Testis (tissue), 3 donors: Measurements from ENCODE around the gene KLF1. TPM values are rescaled to one million over a fixed set of nuclear protein-coding genes. Genes with fewer than 3 reads are reported as not detected.

Experiments used
- DNase-seq: peaks from one replicate; pipeline ENCODE4 v3.0.0-alpha.2; 2019
- H3K27ac ChIP-seq, 2 donors: fragments of 200-600 bp; sonication (generic); one replicate each; pipeline ENCODE4 v1.5.1; 2019
- H3K27me3 ChIP-seq: fragments of 200-600 bp; sonication (generic); one replicate; pipeline ENCODE4 v1.5.1; 2019
- H3K36me3 ChIP-seq: fragments of 200-600 bp; sonication (generic); one replicate; pipeline ENCODE4 v1.5.1; 2017; ENCODE audit warnings: low read depth; ENCODE audit errors: missing control alignments
- H3K4me1 ChIP-seq: fragments of 200-600 bp; sonication (generic); one replicate; pipeline ENCODE4 v1.5.1; 2019
- H3K4me3 ChIP-seq, 2 donors: fragments of 200-600 bp; sonication (generic); one replicate each; pipeline ENCODE4 v1.5.1; 2017 to 2019
- H3K9me3 ChIP-seq: fragments of 200-600 bp; sonication (generic); one replicate; pipeline ENCODE4 v1.5.1; 2017
- CTCF ChIP-seq, 3 experiments: fragments of 450-650 bp in 2 of 3; fragments of 200-600 bp in 1 of 3; sonication (generic) in 1 of 3; IDR thresholded peaks; one replicate each; pipeline ENCODE4 v1.5.1; 2016 to 2019; ENCODE audit warnings: antibody characterized with exemption in 3 of 3, mild to moderate bottlenecking in 2 of 3, moderate library complexity in 1 of 3
- POLR2A ChIP-seq: fragments of 450-650 bp; IDR thresholded peaks from one replicate; pipeline ENCODE4 v1.6.1; 2017; ENCODE audit warnings: antibody characterized with exemption, mild to moderate bottlenecking, moderate library complexity
- WGBS, 2 donors: methylation state at CpG; one replicate each; pipeline ENCODE4 v1.1.5; 2018; 5-methylcytosine and 5-hydroxymethylcytosine counted together
- intact Hi-C: fragments of 100-400 bp; cut with DNase I; formaldehyde crosslinking; loops from one replicate; pipeline ENCODE4 v1.15.1; 2023; ENCODE audit warnings: low total_unique reads
- microRNA-seq, 2 donors: library from miRNA; unstranded; fragments of <30 nt; microRNA quantifications; one replicate each; pipeline ENCODE4, GENCODE V29; 2016; ENCODE audit warnings: borderline number of aligned reads in 2 of 2, borderline replicate concordance in 1 of 2
- polyA plus RNA-seq: library from polyadenylated mRNA; stranded (reverse); fragments of 350-450 nt; fragmentation: Illumina TruSeq; extraction: RNeasy Lipid Tissue Mini Kit (QIAGEN cat#74804); gene quantifications from one replicate; pipeline ENCODE4 v1.2.3, GENCODE V29; 2014; ENCODE audit warnings: low read depth, low replicate concordance; ENCODE audit not compliant: insufficient read depth
- small RNA-seq, 2 donors: library from RNA; depleted of rRNA; stranded (forward); fragments of <200 nt; gene quantifications; one replicate each; pipeline ENCODE3, GENCODE V24; 2016
- total RNA-seq, 2 donors: library from RNA; depleted of rRNA; stranded (reverse); fragments of >200 nt; gene quantifications; one replicate each; pipeline ENCODE4 v1.2.3, GENCODE V29; 2016

KLF1 gene
- total and polyA plus RNA-seq, 3 donors from 2014 or later = 0.24 to 0.31 TPM; not detected in 1

- no peak for DNase-seq
- Histone ChIP-seq H3K4me1 (peaks cover 5% of the 10 kb centered on the region), H3K9me3 (no peaks in the 10 kb centered on the region), H3K27ac (no peak within 1 kb of the TSS), H3K4me3 (peak within 1 kb of the TSS; percentile 29 to 36), H3K27me3 (peaks cover 6% of the 10 kb centered on the region), H3K36me3 (no peaks in the 10 kb centered on the region)
- intact Hi-C loops = no loop called here
- WGBS, 2 donors = 2 to 7% methylated on average over 20 of the region's 20 CpGs
- TF ChIP-seq CTCF (IDR thresholded peaks at IDR 0.05) (no peak), POLR2A (no peak)
Measured at GRCh38 chr19:12834566-12834943, 52.4 kb downstream of the KLF1 start, which contains the start of gene RTBDN. TSS of gene RTBDN (minus strand) at chr19:12834579. CDS start at chr19:12829979, 4,600 bp downstream.

Small RNA genes lying within 50 kb of the gene (microRNA-seq; reads per million reads assigned to microRNA genes)
- gene MIR5695 = 0.69 to 0.70 reads per million in 2 donors
- 0 to 0.70 reads per million in 2 donors for gene MIR6794

Small RNA genes lying within 50 kb of the gene (small RNA-seq; reads per million reads assigned to genes)
- 0 reads per million in 2 donors for gene MIR5695
- 0 reads per million in 2 donors for gene MIR6794

Other genes with a start within 250 kb of the KLF1 start
- gene MAN2B1, start 220.5 kb downstream of the KLF1 start, total RNA-seq = 10 to 100 TPM; 29.7 to 30.6 TPM
- 45.7 TPM for gene MAN2B1, start 220.5 kb downstream of the KLF1 start, polyA plus RNA-seq
- 10 to 100 TPM; 15.8 to 18.3 TPM for gene WDR83, start 220.4 kb downstream of the KLF1 start, total RNA-seq
- gene WDR83, start 220.4 kb downstream of the KLF1 start, polyA plus RNA-seq = 23.2 TPM
- gene DHPS, start 205.3 kb downstream of the KLF1 start, total RNA-seq = 100 to 1,000 TPM in 1 of 2 donors, 10 to 100 TPM in 1; 85.9 to 119 TPM
- gene DHPS, start 205.3 kb downstream of the KLF1 start, polyA plus RNA-seq = 50.2 TPM
- 1 to 10 TPM in 1 of 2 donors, not detected in 1; 4.5 TPM for gene GNG14, start 199.2 kb downstream of the KLF1 start, total RNA-seq
- not detected for gene GNG14, start 199.2 kb downstream of the KLF1 start, polyA plus RNA-seq
- gene FBXW9, start 190.6 kb downstream of the KLF1 start, total RNA-seq = 10 to 100 TPM; 20.5 to 23.3 TPM
- gene FBXW9, start 190.6 kb downstream of the KLF1 start, polyA plus RNA-seq = 27.4 TPM
- 100 to 1,000 TPM; 110 to 129 TPM for gene TNPO2, start 163.3 kb downstream of the KLF1 start, total RNA-seq
- gene TNPO2, start 163.3 kb downstream of the KLF1 start, polyA plus RNA-seq = 103 TPM
- gene TRIR, start 152.5 kb downstream of the KLF1 start, total RNA-seq = 100 to 1,000 TPM; 244 to 329 TPM
- 158 TPM for gene TRIR, start 152.5 kb downstream of the KLF1 start, polyA plus RNA-seq
- 100 to 1,000 TPM in 1 of 2 donors, 10 to 100 TPM in 1; 89.3 to 109 TPM for gene GET3, start 149.7 kb downstream of the KLF1 start, total RNA-seq
- 134 TPM for gene GET3, start 149.7 kb downstream of the KLF1 start, polyA plus RNA-seq
- gene BEST2, start 135.4 kb downstream of the KLF1 start, total RNA-seq = under 1 TPM; 0.50 to 0.87 TPM
- not detected for gene BEST2, start 135.4 kb downstream of the KLF1 start, polyA plus RNA-seq
- 10 to 100 TPM; 54.4 to 63.4 TPM for gene HOOK2, start 111.6 kb downstream of the KLF1 start, total RNA-seq
- 30.0 TPM for gene HOOK2, start 111.6 kb downstream of the KLF1 start, polyA plus RNA-seq
- 100 to 1,000 TPM in 1 of 2 donors, 10 to 100 TPM in 1; 75.9 to 143 TPM for gene JUNB, start 95.7 kb downstream of the KLF1 start, total RNA-seq
- 54.5 TPM for gene JUNB, start 95.7 kb downstream of the KLF1 start, polyA plus RNA-seq
- gene PRDX2, start 85.4 kb downstream of the KLF1 start, total RNA-seq = 100 to 1,000 TPM in 1 of 2 donors, 10 to 100 TPM in 1; 72.1 to 117 TPM
- 87.1 TPM for gene PRDX2, start 85.4 kb downstream of the KLF1 start, polyA plus RNA-seq
- 10 to 100 TPM in 1 of 2 donors, 1 to 10 TPM in 1; 3.0 to 14.0 TPM for gene THSD8, start 85.1 kb downstream of the KLF1 start, total RNA-seq
- gene THSD8, start 85.1 kb downstream of the KLF1 start, polyA plus RNA-seq = 27.9 TPM
- gene RNASEH2A, start 80.6 kb downstream of the KLF1 start, total RNA-seq = 10 to 100 TPM; 15.7 to 18.6 TPM
- 14.1 TPM for gene RNASEH2A, start 80.6 kb downstream of the KLF1 start, polyA plus RNA-seq
- gene RTBDN, start 52.6 kb downstream of the KLF1 start, total RNA-seq = 1 to 10 TPM; 3.8 to 5.1 TPM
- gene RTBDN, start 52.6 kb downstream of the KLF1 start, polyA plus RNA-seq = 3.7 TPM
- 1 to 10 TPM; 8.5 to 9.0 TPM for gene MAST1, start 48.7 kb downstream of the KLF1 start, total RNA-seq
- 11.7 TPM for gene MAST1, start 48.7 kb downstream of the KLF1 start, polyA plus RNA-seq
- 10 to 100 TPM in 1 of 2 donors, 1 to 10 TPM in 1; 9.0 to 17.4 TPM for gene DNASE2, start 5.8 kb downstream of the KLF1 start, total RNA-seq
- 17.7 TPM for gene DNASE2, start 5.8 kb downstream of the KLF1 start, polyA plus RNA-seq
- gene GCDH, start 4.0 kb upstream of the KLF1 start, total RNA-seq = 10 to 100 TPM; 30.5 to 32.1 TPM
- gene GCDH, start 4.0 kb upstream of the KLF1 start, polyA plus RNA-seq = 11.0 TPM
- gene SYCE2, start 32.1 kb upstream of the KLF1 start, total RNA-seq = 10 to 100 TPM; 12.3 to 20.4 TPM
- 61.1 TPM for gene SYCE2, start 32.1 kb upstream of the KLF1 start, polyA plus RNA-seq
- 10 to 100 TPM; 53.8 to 65.3 TPM for gene FARSA, start 46.5 kb upstream of the KLF1 start, total RNA-seq
- 55.1 TPM for gene FARSA, start 46.5 kb upstream of the KLF1 start, polyA plus RNA-seq
- gene CALR, start 51.4 kb upstream of the KLF1 start, total RNA-seq = 100 to 1,000 TPM; 389 to 467 TPM
- 538 TPM for gene CALR, start 51.4 kb upstream of the KLF1 start, polyA plus RNA-seq
- gene RAD23A, start 58.7 kb upstream of the KLF1 start, total RNA-seq = 100 to 1,000 TPM; 114 to 136 TPM
- 174 TPM for gene RAD23A, start 58.7 kb upstream of the KLF1 start, polyA plus RNA-seq
- gene GADD45GIP1, start 70.0 kb upstream of the KLF1 start, total RNA-seq = 10 to 100 TPM; 32.2 to 39.8 TPM
- gene GADD45GIP1, start 70.0 kb upstream of the KLF1 start, polyA plus RNA-seq = 21.6 TPM
- 1 to 10 TPM; 1.4 to 2.8 TPM for gene DAND5, start 82.4 kb upstream of the KLF1 start, total RNA-seq
- gene DAND5, start 82.4 kb upstream of the KLF1 start, polyA plus RNA-seq = 0.16 TPM
- 10 to 100 TPM; 51.7 to 62.4 TPM for gene NFIX, start 108.3 kb upstream of the KLF1 start, total RNA-seq
- gene NFIX, start 108.3 kb upstream of the KLF1 start, polyA plus RNA-seq = 47.4 TPM
- 10 to 100 TPM; 15.9 to 35.8 TPM for gene LYL1, start 215.7 kb upstream of the KLF1 start, total RNA-seq
- 21.9 TPM for gene LYL1, start 215.7 kb upstream of the KLF1 start, polyA plus RNA-seq
- 10 to 100 TPM; 44.8 to 50.0 TPM for gene TRMT1, start 229.5 kb upstream of the KLF1 start, total RNA-seq
- 35.9 TPM for gene TRMT1, start 229.5 kb upstream of the KLF1 start, polyA plus RNA-seq
- 100 to 1,000 TPM in 1 of 2 donors, 10 to 100 TPM in 1; 75.9 to 102 TPM for gene NACC1, start 231.1 kb upstream of the KLF1 start, total RNA-seq
- 38.2 TPM for gene NACC1, start 231.1 kb upstream of the KLF1 start, polyA plus RNA-seq